ENCODE data around the gene THUMPD1.

The THUMPD1 gene

GRCh38 chr16:20689668-20690067 is 52.0 kb downstream of the THUMPD1 start:
- Histone ChIP-seq H3K4me3 (replicated peaks; ENCODE audit: low read depth, low read length) (no peak overlapping the region), H3K36me3 (ENCODE audit: control insufficient read depth, insufficient read depth, low read length) (no peaks in the 10 kb centered on the region)
- no peak for DNase-seq (ENCODE audit: extremely low read depth, insufficient read length)

DNA sequence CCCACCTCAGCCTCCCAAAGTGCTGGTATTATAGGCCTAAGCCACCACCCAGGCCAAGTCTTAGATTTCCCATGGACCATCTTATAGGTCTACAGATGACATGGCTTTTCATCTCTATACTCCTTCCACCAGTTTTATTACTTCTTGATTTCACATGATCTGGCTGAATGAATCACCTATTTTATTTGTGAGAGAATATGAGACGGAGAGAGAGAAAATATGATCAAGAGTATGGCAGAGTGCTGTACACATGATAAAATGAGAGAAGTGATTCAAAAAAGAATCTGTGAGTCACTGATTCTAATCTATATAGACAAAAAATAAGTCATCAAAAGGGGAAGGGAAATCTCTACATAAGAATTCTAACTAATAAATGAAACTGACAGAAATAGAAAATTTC is 57.8 kb downstream of the THUMPD1 start:
- Histone ChIP-seq H3K36me3 (ENCODE audit: control insufficient read depth, insufficient read depth, low read length) (no peaks in the 10 kb centered on the region), H3K27me3 (replicated peaks; ENCODE audit: control insufficient read depth, insufficient read depth, low read length) (no peaks in the 10 kb centered on the region; the same call in 1 of the 2 replicates), H3K4me3 (replicated peaks; ENCODE audit: low read depth, low read length) (no peak overlapping the region)
- TF ChIP-seq, protein P1, sequence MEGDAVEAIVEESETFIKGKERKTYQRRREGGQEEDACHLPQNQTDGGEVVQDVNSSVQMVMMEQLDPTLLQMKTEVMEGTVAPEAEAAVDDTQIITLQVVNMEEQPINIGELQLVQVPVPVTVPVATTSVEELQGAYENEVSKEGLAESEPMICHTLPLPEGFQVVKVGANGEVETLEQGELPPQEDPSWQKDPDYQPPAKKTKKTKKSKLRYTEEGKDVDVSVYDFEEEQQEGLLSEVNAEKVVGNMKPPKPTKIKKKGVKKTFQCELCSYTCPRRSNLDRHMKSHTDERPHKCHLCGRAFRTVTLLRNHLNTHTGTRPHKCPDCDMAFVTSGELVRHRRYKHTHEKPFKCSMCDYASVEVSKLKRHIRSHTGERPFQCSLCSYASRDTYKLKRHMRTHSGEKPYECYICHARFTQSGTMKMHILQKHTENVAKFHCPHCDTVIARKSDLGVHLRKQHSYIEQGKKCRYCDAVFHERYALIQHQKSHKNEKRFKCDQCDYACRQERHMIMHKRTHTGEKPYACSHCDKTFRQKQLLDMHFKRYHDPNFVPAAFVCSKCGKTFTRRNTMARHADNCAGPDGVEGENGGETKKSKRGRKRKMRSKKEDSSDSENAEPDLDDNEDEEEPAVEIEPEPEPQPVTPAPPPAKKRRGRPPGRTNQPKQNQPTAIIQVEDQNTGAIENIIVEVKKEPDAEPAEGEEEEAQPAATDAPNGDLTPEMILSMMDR (IDR thresholded peaks at IDR 0.05; ENCODE audit: insufficient read depth, low read length, poor library complexity, severe bottlenecking) = no peak
- no peak for DNase-seq (ENCODE audit: extremely low read depth, insufficient read length)

More at GRCh38 chr16:20689668-20690067, 52.0 kb downstream of the THUMPD1 start:
- TF ChIP-seq, protein P1 (IDR thresholded peaks at IDR 0.05; ENCODE audit: insufficient read depth, low read length, poor library complexity, severe bottlenecking) = no peak
- H3K27me3 ChIP-seq (replicated peaks; ENCODE audit: control insufficient read depth, insufficient read depth, low read length) = no peaks in the 10 kb centered on the region; the same call in 1 of the 2 replicates
